GM21576 (cell line): Measurements from ENCODE around the gene HEBP2.
"Not testable (repeated sequence)": the region's sequence is repeated elsewhere in the genome, so short reads cannot be mapped to it uniquely, and the experiment has no call there.

ENCODE experiments used
- ATAC-seq: cut with Tn5 transposase; IDR thresholded peaks from one replicate; pipeline ENCODE4 v1.9.1; 2021; ENCODE audit warnings: mild to moderate bottlenecking, moderate library complexity; ENCODE audit not compliant: unreplicated experiment

Gene HEBP2, protein sequence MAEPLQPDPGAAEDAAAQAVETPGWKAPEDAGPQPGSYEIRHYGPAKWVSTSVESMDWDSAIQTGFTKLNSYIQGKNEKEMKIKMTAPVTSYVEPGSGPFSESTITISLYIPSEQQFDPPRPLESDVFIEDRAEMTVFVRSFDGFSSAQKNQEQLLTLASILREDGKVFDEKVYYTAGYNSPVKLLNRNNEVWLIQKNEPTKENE

GRCh38 chr6:138403801-138404665 lies at the start of gene HEBP2:
HEBP2 (plus strand) TSS chr6:138404223; CDS start chr6:138404496, 273 bp downstream.
- peak; percentile 92 for ATAC-seq

DNA sequence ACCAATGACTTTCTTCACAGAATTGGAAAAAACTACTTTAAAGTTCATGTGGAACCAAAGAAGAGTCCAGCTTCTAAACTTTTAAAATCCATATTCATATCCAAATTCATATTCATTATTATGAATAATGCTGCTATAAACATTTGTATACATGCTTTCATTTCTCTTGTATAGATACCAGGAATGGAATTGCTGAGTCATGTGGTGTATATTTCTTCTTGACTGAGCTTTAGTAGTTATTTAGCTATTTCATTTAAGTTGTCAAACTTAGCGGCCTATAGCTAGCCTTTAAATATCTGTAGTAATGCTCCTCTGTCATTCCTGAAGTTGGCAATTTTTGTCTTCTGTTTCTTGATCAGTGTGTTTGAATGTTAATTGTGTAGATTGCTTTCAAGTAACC lies 46.1 kb upstream of the HEBP2 start:
- no peak for ATAC-seq

- ATAC-seq: not testable (repeated sequence)
Observed at GRCh38 chr6:138368684-138369083, 35.3 kb upstream of the HEBP2 start.

DNA sequence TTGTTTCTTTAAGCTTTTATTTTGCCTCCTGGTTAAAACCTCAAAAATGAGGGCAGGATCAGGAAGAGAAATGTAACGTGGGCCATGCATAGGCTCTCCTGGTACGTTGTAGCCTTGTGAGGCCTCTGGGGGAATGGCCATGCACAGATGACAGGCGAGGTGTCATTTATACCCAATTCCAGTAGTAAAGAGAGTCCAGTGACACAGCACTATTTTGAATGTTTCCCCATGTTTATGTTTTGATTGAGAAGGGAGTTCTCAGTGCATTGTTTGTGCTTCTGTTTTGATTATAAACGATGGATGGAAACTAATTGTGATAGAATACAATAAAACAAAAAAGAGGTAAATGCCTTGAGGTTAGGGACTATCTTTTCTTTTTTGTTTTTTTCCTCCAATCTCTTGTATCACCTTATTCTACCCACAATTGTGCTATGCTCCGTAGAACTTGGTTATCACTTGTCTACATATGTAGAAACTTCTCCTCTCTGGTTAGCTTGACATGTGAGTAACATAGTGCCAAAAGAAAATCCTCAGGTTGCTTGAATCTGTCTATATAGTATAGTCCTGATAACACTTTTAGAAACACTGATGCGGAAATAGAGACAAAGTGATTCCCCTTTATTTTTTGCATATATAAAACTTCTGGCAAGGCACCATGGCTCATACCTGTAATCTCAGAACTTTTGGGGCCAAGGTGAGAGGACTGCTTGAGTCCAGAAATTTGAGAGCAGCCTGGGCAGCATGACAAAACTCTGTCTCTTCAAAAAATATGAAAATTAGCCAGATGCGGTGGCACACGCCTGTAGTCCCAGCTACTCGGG lies 33.2 kb upstream of the HEBP2 start:
- ATAC-seq: no peak

GRCh38 chr6:138371452-138371711 lies 32.6 kb upstream of the HEBP2 start:
- ATAC-seq: no peak

DNA sequence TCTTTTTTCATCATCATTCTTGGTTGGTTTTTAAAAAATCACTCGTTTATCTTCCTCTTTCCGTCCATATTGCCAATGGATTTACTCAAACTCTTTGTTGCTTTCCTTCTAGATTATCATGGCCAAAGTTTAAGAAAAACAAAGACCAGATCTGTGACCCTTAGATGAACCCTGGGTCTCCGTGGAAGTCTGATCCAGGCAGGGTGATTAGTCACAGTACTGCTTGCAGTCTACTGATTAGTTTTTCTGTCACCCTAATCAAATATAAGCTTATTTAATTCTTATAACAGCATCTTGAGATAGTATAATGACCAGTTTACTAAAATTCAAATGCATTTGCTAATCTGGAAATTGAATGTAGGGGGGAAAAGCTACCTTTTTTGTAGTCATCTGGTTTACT lies 32.3 kb upstream of the HEBP2 start:
- ATAC-seq: no peak

GRCh38 chr6:138372711-138373463 lies 31.1 kb upstream of the HEBP2 start:
- ATAC-seq: no peak

DNA sequence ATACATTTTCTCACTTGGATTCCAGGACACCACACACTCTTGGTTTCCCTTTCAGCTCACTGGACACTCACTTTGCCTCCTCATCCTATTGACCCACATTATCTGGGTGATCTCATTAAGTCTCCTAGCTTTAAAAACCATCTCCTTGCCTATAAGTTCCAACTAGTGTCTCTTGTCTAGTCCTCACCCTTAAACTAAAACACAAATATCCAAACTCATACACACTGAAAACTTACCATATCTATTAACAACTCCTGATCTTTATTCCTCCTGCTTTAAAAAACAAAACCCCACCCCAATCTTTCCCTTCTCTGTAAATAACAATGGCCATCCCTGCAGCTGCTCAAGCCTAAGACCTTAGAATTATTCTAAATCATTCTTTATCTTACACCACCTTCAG lies 29.8 kb upstream of the HEBP2 start:
- no peak for ATAC-seq

DNA sequence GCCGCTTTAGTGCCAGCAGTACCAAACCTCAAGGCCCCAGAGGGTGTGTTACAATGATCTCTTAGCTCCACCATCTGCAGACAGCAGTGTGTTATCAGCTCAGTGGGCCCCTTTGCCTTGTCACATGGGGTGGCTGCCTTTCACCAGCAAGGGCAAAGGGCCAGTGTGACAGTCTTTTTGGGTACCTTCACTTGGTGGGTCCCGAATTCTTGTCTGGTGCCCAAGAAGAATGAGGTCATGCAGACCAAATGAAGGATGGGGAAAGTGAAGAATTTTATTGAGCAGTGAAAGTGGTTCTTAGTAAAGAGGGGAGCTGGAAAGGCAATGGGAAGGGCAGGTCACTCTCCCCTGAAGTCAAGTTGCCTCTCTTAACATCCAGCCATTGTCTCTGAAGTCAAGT lies 29.2 kb upstream of the HEBP2 start:
- ATAC-seq: no peak

DNA sequence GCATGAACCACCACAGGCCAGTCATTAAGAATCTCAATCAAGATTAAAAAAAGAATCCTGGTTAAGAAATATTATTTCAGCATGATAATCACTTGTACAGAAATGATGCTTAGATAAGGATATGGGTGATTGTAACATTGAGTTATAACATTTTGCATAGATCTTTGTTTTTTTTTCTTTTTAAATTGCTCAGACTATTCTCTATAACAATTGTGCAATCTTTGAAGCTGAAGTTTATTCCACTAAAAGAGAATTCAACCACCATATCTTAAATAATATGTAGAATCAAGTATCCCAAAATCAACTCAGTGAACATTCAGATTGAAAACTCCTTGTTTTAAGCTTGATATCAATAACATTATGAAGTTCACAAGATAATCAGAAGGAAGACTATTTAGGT lies 27.0 kb upstream of the HEBP2 start:
- ATAC-seq: no peak

- no peak for ATAC-seq
Observed at GRCh38 chr6:138377844-138378243, 26.2 kb upstream of the HEBP2 start, which contains the start of gene SMIM28. SMIM28 (plus strand) TSS chr6:138377905; CDS start chr6:138378073, 168 bp downstream.

GRCh38 chr6:138378463-138378862 lies 25.6 kb upstream of the HEBP2 start:
- ATAC-seq: no peak

- no peak for ATAC-seq
Observed at GRCh38 chr6:138382498-138383265, 21.3 kb upstream of the HEBP2 start.

DNA sequence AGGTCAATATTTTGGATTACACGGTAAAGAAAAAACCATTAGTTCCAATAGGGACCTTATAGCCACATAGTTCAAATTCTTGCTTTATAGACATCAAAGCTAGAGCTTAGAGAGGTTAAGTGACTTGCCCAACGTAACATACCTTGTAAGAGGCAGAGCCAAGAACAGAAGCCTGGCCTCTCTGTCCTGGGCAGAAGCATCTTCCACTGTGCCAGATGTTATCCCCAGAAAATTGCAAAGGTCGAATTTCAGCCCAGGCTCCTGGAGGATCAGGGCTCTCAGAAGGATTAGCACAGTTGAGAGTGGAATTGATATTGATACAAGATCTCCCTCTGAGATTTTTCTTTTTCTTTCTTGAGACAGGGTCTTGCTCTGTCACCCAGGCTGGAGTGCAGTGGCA lies 20.2 kb upstream of the HEBP2 start:
- ATAC-seq: no peak

GRCh38 chr6:138386897-138387296 lies 17.1 kb upstream of the HEBP2 start:
- ATAC-seq: no peak

DNA sequence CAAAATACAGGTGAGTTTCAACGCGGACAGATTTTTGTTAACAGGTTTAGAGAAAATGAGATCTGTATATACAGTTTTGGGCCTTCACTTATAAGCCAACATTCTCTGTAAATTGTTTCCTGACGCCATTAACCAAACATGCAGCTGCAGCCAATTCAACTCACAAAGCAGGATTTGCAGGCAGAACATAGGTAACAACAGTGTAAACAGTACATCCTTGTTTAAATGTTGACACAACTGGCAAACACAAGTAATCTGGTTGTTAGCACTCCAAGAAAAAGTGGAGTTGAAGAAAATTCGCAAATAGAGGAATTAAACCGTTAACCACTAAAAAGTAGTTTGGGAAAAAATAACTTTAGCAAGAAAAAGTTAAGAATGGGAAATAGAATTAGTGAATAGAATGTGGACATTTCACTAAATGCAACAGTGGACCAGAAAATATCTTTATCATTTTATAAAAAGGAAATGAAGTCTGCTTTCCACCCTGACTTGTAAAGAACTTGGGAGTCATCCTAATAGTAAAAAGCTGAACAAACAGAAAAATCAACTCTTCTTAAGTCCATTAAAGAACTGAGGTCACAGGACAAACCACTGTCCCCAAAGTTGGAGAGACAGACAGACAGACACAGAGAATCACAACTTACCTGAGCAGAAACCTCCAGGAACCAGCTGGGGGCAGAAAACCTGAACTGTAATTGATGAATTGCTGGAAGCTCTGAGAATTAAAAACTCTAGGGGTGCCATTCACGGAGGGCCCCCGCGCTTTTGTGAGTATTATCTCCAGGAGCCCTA lies 16.2 kb upstream of the HEBP2 start:
- no peak for ATAC-seq

DNA sequence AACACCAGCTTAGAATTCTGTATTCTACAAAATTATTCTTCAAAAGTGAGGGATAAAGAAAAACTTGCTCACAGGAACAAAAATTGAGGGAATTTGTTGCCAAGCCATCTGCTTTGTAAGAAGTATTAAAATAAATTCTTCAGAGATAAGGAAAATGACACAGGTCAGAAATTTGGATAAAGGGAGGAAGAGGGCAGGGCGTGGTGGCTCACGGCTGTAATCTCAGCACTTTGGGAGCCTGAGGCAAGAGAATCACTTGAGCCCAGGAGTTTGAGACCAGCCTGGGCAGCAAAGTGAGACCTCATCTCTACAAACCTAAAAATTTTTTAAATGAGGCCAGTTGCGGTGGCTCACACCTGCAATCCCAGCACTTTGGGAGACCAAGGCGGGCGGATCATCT lies 14.5 kb upstream of the HEBP2 start:
- ATAC-seq: no peak

DNA sequence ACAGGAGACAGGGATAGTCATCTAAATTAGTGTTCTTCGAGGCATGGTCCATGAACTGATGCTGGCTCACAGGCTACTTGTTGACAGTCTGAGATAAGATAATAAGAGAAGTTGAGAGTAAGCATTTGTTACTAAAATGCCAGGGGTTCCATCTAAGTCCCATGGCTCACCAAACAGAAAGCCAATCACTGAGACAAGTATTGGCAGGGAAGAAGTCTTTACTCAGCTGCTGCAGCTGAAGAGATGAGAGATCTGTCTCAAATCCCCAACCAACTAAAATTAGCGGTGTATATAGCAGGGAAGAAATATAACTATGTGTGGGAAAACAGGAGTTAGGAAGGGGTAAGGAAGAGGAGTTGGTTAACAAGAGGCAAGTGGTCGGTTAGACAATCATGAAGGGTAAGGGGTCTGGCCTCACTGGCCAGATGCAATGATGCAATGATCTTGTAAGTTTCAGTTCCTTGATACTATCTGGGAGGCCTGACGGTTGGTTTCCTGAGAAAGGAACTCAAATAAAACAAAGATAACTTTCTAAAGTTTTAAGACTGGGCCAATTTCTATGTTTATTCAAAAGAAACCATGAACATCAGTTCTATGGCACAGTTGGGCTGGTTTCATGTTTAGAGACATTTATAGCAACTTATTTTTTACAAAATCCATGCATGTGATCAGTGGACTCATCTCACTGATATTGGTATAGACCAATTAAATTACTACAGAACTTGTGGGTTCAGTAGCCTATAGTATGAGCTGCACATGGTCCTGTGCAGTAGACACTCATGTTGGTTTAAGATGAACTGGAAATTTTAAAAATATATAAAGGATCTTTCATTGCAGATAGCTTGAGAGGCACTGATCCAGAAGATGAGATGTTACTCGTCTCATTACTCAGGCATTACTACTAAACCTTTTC lies 9.9 kb upstream of the HEBP2 start:
- ATAC-seq: peak; percentile 76
